Measurements from ENCODE around the gene KIAA1614.
A peak's percentile ranks its signal among the peaks of the same experiment; 100 is the strongest.

The KIAA1614 gene

DNA sequence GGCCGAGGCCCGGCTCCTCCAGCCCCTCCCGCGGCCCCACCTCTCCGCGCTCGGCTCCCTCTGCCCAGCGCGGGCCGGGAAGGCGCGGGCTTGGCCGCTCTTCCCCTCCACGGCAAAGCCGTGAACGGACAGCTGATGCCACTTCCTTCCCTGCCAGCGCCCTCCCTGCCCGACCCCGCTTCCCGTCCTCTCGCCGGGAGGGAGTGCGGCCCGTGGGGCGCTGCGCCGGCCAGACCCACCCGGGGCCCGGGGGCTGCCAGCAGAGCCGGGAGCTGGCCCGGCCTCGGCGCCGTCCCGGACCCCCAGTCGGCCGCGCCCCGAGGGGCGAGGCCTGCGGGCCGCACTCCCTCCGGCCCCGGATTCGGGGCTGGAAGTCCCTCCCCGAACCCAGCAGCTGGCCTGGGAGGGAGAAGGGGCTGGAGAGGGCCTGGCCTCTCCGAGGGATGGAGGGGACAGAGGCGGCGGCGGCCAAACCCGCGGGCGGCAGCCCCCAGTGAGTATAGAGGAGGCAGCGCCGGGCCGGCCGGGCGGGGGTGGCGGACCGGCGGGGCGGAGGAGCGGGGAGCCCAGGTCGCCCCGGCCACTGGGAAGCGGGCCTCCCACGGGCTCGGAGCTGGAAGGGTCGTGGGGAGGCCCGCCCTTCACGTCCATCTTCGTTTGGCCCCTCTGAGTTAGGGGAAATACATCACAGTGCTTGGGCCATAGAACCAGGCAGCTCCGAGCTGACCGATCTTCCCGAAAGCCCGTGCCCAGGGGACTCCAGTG lies at the start of gene KIAA1614:
KIAA1614 (plus strand) TSS at position 97 of the 765 bp plus-strand sequence; CDS start at position 444, 347 bp downstream.
- Mint-ChIP-seq H3K4me3 (peak within 1 kb of the TSS; percentile 49), H3K27me3 (peaks cover 33% of the 10 kb centered on the region), H3K36me3 (ENCODE audit: low read depth) (no peaks in the 10 kb centered on the region), H3K4me1 (ENCODE audit: low read depth) (no peaks in the 10 kb centered on the region), H3K9me3 (no peaks in the 10 kb centered on the region), H3K27ac (no peak within 1 kb of the TSS)

DNA sequence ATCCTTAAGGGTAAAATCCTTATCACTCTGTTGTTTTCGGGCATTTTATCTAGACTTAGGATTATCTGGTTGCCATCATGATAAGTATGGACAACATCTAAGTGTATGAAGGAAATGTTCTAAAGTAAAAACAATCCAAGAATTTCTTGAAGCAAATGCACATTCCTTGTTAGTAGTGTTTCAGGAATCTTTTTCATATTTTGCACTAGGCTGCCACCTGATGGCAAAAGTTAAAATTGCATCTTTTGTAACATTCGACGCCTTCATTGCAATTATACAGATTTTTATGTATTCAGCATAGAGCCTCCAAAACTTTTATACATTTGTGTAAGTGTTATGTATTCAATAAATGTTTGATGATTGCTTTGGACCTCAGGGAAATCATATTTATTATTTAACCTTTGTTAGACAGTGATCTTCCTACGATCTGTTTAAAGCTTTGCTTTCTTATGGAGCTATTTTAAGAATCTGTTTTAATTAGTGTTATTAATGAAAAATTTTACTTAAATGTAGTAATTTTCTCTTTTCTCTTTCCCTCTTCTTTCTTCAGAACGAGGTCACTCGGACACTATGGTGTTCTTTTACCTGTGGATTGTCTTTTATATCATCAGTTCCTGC lies 49.4 kb upstream of the KIAA1614 start:
- Mint-ChIP-seq H3K27ac (no peak overlapping the region), H3K9me3 (no peaks in the 10 kb centered on the region), H3K36me3 (ENCODE audit: low read depth) (peaks cover 15% of the 10 kb centered on the region), H3K27me3 (no peaks in the 10 kb centered on the region), H3K4me1 (ENCODE audit: low read depth) (no peaks in the 10 kb centered on the region), H3K4me3 (no peak overlapping the region)

- no peak overlapping the region for H3K4me3 Mint-ChIP-seq
- no peaks in the 10 kb centered on the region for H3K4me1 Mint-ChIP-seq (ENCODE audit: low read depth)
- H3K27ac Mint-ChIP-seq, result no peak overlapping the region
- no peaks in the 10 kb centered on the region for H3K27me3 Mint-ChIP-seq
- H3K9me3 Mint-ChIP-seq, result no peaks in the 10 kb centered on the region
- H3K36me3 Mint-ChIP-seq (ENCODE audit: low read depth), result peaks cover 13% of the 10 kb centered on the region
These were observed 30.7 kb upstream of the KIAA1614 start for GRCh38 chr1:180881806-180882509.

DNA sequence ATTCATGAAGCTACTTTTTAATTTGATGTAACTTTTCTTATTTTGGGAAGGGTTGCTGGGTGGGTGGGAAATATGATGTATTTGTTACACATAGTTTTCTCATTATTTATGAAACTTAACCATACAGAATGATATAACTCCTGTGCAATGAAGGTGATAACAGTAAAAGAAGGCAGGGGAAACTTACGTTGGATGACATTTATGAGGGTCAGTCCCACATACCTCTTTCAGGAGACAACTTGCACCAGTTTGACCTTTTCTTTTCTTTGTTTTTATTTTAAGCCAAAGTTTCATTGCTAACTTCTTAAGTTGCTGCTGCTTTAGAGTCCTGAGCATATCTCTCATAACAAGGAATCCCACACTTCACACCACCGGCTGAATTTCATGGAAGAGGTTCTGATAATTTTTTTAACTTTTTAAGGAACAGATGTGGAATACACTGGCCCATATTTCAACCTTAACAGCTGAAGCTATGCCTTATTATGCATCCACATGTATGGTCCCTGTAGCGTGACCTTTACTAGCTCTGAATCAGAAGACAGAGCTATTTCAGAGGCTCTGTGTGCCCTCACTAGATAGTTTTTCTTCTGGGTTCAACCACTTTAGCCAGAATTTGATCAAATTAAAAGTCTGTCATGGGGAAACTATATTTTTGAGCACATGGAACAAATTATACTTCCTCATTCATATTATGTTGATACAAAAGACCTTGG lies 28.0 kb upstream of the KIAA1614 start:
- Mint-ChIP-seq H3K9me3 (no peaks in the 10 kb centered on the region), H3K36me3 (ENCODE audit: low read depth) (peaks cover 18% of the 10 kb centered on the region), H3K27ac (peak overlapping the region; percentile 66)

GRCh38 chr1:180886338-180886737 lies 26.4 kb upstream of the KIAA1614 start:
- H3K36me3 Mint-ChIP-seq (ENCODE audit: low read depth), result peaks cover 13% of the 10 kb centered on the region
- no peak overlapping the region for H3K27ac Mint-ChIP-seq
- H3K4me3 Mint-ChIP-seq, result no peak overlapping the region
- H3K9me3 Mint-ChIP-seq, result no peaks in the 10 kb centered on the region
- H3K27me3 Mint-ChIP-seq, result no peaks in the 10 kb centered on the region
- H3K4me1 Mint-ChIP-seq (ENCODE audit: low read depth), result no peaks in the 10 kb centered on the region

More for the DNA sequence above, 28.0 kb upstream of the KIAA1614 start:
- Mint-ChIP-seq H3K4me1 (ENCODE audit: low read depth) (no peaks in the 10 kb centered on the region), H3K4me3 (no peak overlapping the region), H3K27me3 (no peaks in the 10 kb centered on the region)

DNA sequence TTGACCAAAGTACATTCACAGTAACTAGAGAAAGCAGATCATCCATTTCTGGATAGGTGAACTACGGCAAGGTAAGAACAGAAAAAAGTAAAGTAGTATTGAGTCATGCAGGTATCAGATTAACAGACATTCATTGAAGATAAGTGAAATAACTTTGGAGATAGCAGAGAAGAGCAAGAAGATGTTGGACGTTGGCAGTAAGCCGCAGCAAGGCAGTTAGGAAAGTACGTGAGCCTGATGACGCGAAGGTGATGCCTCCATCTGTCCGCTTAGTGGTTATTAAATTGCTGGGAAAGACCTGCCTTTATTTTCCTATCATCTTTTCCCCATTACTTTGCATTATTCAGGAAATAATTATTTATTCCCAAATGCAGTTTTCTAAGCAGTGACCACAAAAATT lies 24.9 kb upstream of the KIAA1614 start:
- Mint-ChIP-seq H3K27ac (no peak overlapping the region), H3K9me3 (no peaks in the 10 kb centered on the region), H3K4me3 (no peak overlapping the region), H3K27me3 (no peaks in the 10 kb centered on the region), H3K36me3 (ENCODE audit: low read depth) (peaks cover 13% of the 10 kb centered on the region), H3K4me1 (ENCODE audit: low read depth) (no peaks in the 10 kb centered on the region)

DNA sequence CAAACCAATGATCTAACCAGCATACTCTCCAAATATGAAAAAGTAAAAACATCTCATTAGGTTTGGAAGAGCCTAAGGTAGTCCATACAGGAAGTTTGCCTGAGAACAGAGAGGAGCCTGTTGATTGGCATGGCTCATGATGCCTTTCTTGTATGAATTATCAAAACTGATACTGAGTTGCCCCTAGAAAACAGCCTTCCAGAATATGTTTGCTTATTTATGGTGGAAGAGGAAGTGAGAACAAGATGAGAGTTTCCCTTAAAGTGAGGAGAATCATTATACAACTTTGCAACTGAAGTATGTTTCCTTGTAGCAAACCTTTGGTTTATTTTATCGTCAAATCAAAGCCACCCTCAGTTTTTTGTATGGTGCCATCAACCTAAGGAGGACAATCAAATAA lies 23.8 kb upstream of the KIAA1614 start:
- Mint-ChIP-seq H3K9me3 (no peaks in the 10 kb centered on the region), H3K4me3 (no peak overlapping the region), H3K36me3 (ENCODE audit: low read depth) (peaks cover 9% of the 10 kb centered on the region), H3K4me1 (ENCODE audit: low read depth) (no peaks in the 10 kb centered on the region), H3K27me3 (no peaks in the 10 kb centered on the region), H3K27ac (no peak overlapping the region)

DNA sequence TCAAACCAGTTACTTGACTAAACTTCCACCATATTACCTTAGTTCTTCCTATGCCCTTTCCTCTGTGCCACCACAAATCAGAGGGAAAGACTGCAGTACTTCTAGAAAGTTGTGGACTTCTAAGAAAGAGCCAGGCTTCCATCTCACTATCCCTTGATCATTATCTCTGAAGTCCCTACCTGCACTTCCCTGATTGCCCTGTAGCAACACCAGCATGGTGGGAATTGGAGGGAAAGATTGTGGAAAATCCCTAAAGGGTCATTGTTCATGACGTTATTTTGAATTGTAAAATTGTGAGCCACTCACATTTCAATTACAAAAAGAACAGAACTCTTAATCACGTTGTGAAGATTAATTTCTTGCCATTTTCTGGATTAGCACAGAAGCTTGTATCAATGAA lies 23.4 kb upstream of the KIAA1614 start:
- no peaks in the 10 kb centered on the region for H3K9me3 Mint-ChIP-seq
- peaks cover 8% of the 10 kb centered on the region for H3K36me3 Mint-ChIP-seq (ENCODE audit: low read depth)
- H3K4me3 Mint-ChIP-seq, result no peak overlapping the region
- no peaks in the 10 kb centered on the region for H3K27me3 Mint-ChIP-seq
- H3K27ac Mint-ChIP-seq, result no peak overlapping the region
- no peaks in the 10 kb centered on the region for H3K4me1 Mint-ChIP-seq (ENCODE audit: low read depth)

- Mint-ChIP-seq H3K36me3 (ENCODE audit: low read depth) (peaks cover 5% of the 10 kb centered on the region), H3K4me3 (no peak overlapping the region), H3K27ac (no peak overlapping the region), H3K4me1 (ENCODE audit: low read depth) (no peaks in the 10 kb centered on the region), H3K27me3 (no peaks in the 10 kb centered on the region), H3K9me3 (no peaks in the 10 kb centered on the region)
These were observed 20.4 kb upstream of the KIAA1614 start for GRCh38 chr1:180892272-180892671.

GRCh38 chr1:180892675-180893074 lies 20.0 kb upstream of the KIAA1614 start:
- H3K9me3 Mint-ChIP-seq, result no peaks in the 10 kb centered on the region
- H3K4me3 Mint-ChIP-seq, result no peak overlapping the region
- no peak overlapping the region for H3K27ac Mint-ChIP-seq
- H3K36me3 Mint-ChIP-seq (ENCODE audit: low read depth), result peaks cover 3% of the 10 kb centered on the region
- H3K4me1 Mint-ChIP-seq (ENCODE audit: low read depth), result no peaks in the 10 kb centered on the region
- H3K27me3 Mint-ChIP-seq, result no peaks in the 10 kb centered on the region

DNA sequence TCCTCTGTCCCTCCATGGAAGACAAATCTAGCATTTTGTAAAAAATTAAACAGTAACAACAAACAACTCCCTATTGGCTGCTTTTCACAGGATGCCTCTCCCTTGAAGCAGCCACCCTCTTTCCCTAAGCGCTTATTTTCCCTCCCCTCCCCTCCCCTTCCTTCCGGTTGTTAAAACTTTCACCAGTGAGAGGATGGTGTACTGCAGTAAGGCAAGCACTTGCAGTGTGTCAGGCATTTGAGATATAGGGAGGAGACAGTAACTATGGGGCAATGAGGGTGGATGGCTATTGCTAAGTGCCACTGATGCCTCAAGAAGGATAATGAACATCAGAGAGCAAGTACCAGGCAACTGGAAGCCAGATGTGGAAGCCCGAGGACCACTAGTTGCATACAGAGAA lies 19.1 kb upstream of the KIAA1614 start:
- H3K27ac Mint-ChIP-seq, result no peak overlapping the region
- H3K4me3 Mint-ChIP-seq, result no peak overlapping the region
- H3K4me1 Mint-ChIP-seq (ENCODE audit: low read depth), result no peaks in the 10 kb centered on the region
- H3K27me3 Mint-ChIP-seq, result no peaks in the 10 kb centered on the region
- H3K9me3 Mint-ChIP-seq, result no peaks in the 10 kb centered on the region
- no peaks in the 10 kb centered on the region for H3K36me3 Mint-ChIP-seq (ENCODE audit: low read depth)

- Mint-ChIP-seq H3K27ac (no peak overlapping the region), H3K4me3 (no peak overlapping the region), H3K9me3 (no peaks in the 10 kb centered on the region), H3K4me1 (ENCODE audit: low read depth) (no peaks in the 10 kb centered on the region), H3K36me3 (ENCODE audit: low read depth) (no peaks in the 10 kb centered on the region), H3K27me3 (no peaks in the 10 kb centered on the region)
These were observed 16.5 kb upstream of the KIAA1614 start for GRCh38 chr1:180896161-180896560.

- no peaks in the 10 kb centered on the region for H3K9me3 Mint-ChIP-seq
- H3K27ac Mint-ChIP-seq, result no peak overlapping the region
- no peak overlapping the region for H3K4me3 Mint-ChIP-seq
- H3K27me3 Mint-ChIP-seq, result no peaks in the 10 kb centered on the region
- no peaks in the 10 kb centered on the region for H3K4me1 Mint-ChIP-seq (ENCODE audit: low read depth)
- no peaks in the 10 kb centered on the region for H3K36me3 Mint-ChIP-seq (ENCODE audit: low read depth)
These were observed 14.1 kb upstream of the KIAA1614 start for GRCh38 chr1:180898441-180899219.

DNA sequence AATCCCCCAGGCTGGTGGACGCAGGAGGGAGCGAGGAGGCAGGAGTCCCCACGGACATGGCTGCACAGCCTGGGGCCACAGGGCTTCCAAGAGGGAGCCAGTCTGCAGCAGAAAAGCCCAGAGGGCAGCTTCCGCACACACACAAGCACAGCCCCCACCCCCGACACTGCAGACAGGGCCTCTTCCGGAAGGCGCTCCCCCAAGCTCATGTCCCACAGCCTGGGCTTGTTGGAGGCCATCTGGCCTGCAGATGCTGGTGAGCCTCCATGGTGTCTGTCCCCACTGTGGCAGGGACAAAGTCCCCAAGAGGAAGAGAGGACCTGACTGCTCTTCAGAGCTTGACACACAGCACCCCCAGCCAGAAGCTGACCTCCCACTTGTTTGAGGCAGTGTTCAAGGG lies 13.4 kb upstream of the KIAA1614 start:
- H3K9me3 Mint-ChIP-seq, result no peaks in the 10 kb centered on the region
- no peak overlapping the region for H3K27ac Mint-ChIP-seq
- H3K36me3 Mint-ChIP-seq (ENCODE audit: low read depth), result no peaks in the 10 kb centered on the region
- no peaks in the 10 kb centered on the region for H3K27me3 Mint-ChIP-seq
- H3K4me3 Mint-ChIP-seq, result no peak overlapping the region
- H3K4me1 Mint-ChIP-seq (ENCODE audit: low read depth), result no peaks in the 10 kb centered on the region

All from stimulated activated naive CD8-positive, alpha-beta T cell treated with anti-CD3 and anti-CD28 coated beads, Interleukin-15, Interleukin-2, amounts not matched to agents 100 ng/mL and 50 ng/mL, for 24 hours (primary cell).